H9 (cell line): Measurements from ENCODE around the gene GIT1. TPM values are rescaled to one million over a fixed set of nuclear protein-coding genes. Genes with fewer than 3 reads are reported as not detected.
A peak's percentile ranks its signal among the peaks of the same experiment; 100 is the strongest.

ENCODE experiments used
- DNase-seq: peaks from one replicate; pipeline ENCODE4 v3.0.0-alpha.2; 2017
- H2AFZ ChIP-seq: one replicate; pipeline ENCODE4 v1.6.1; 2013; ENCODE audit warnings: mild to moderate bottlenecking, low read length, control low read depth, moderate library complexity
- H2AK5ac ChIP-seq: 2 replicates; pipeline ENCODE4 v1.6.1; 2013; ENCODE audit warnings: low read length, control low read depth, mixed read lengths; ENCODE audit not compliant: insufficient read length
- H2BK120ac ChIP-seq: one replicate; pipeline ENCODE4 v1.6.1; 2013; ENCODE audit warnings: low read depth, mild to moderate bottlenecking, low read length, control low read depth, inconsistent platforms; ENCODE audit not compliant: poor library complexity, severe bottlenecking
- H2BK12ac ChIP-seq: 2 replicates; pipeline ENCODE4 v1.6.1; 2013; ENCODE audit warnings: low read length, control low read depth, mixed read lengths, low read depth; ENCODE audit not compliant: insufficient read length
- H2BK15ac ChIP-seq: 2 replicates; pipeline ENCODE4 v1.6.1; 2013; ENCODE audit warnings: low read depth, low read length, control low read depth
- H2BK20ac ChIP-seq: one replicate; pipeline ENCODE4 v1.6.1; 2013; ENCODE audit warnings: low read depth, mild to moderate bottlenecking, low read length, control low read depth, inconsistent platforms; ENCODE audit not compliant: poor library complexity, severe bottlenecking
- H2BK5ac ChIP-seq: 2 replicates; pipeline ENCODE4 v1.6.1; 2013; ENCODE audit warnings: low read length, control low read depth, mixed read lengths; ENCODE audit not compliant: insufficient read length
- H3K14ac ChIP-seq: 2 replicates; pipeline ENCODE4 v1.6.1; 2013; ENCODE audit warnings: low read length, control low read depth; ENCODE audit not compliant: insufficient read depth
- H3K18ac ChIP-seq: 2 replicates; pipeline ENCODE4 v1.6.1; 2013; ENCODE audit warnings: low read depth, mild to moderate bottlenecking, mixed read lengths, low read length, control low read depth; ENCODE audit not compliant: insufficient read length
- H3K23ac ChIP-seq: 2 replicates; pipeline ENCODE4 v1.6.1; 2013; ENCODE audit warnings: low read length, control low read depth, mixed read lengths, low read depth; ENCODE audit not compliant: insufficient read length
- H3K23me2 ChIP-seq: 2 replicates; pipeline ENCODE4 v1.6.1; 2013; ENCODE audit warnings: low read depth, mild to moderate bottlenecking, mixed read lengths, low read length, control low read depth; ENCODE audit not compliant: insufficient read length, poor library complexity, severe bottlenecking
- H3K27ac ChIP-seq: 2 replicates; pipeline ENCODE4 v1.5.1; 2013; ENCODE audit warnings: low read length, control low read depth, mixed read lengths, low read depth; ENCODE audit not compliant: insufficient read length
- H3K27me3 ChIP-seq: 2 replicates; pipeline ENCODE4 v1.6.1; 2013; ENCODE audit warnings: low read length, control low read depth, inconsistent platforms; ENCODE audit not compliant: insufficient read depth
- H3K4ac ChIP-seq: 2 replicates; pipeline ENCODE4 v1.6.1; 2013; ENCODE audit warnings: low read depth, mild to moderate bottlenecking, control low read depth, inconsistent platforms, low read length, moderate library complexity
- H3K4me1 ChIP-seq: 2 replicates; pipeline ENCODE4 v1.6.1; 2013; ENCODE audit warnings: low read length, control low read depth, inconsistent platforms; ENCODE audit not compliant: insufficient read depth
- H3K4me2 ChIP-seq: 2 replicates; pipeline ENCODE4 v1.6.1; 2013; ENCODE audit warnings: low read length, control low read depth, mixed read lengths; ENCODE audit not compliant: insufficient read length, insufficient read depth
- H3K56ac ChIP-seq: 2 replicates; pipeline ENCODE4 v1.6.1; 2013; ENCODE audit warnings: low read depth, mild to moderate bottlenecking, mixed read lengths, low read length, control low read depth; ENCODE audit not compliant: insufficient read length
- H3K79me1 ChIP-seq: 2 replicates; pipeline ENCODE4 v1.6.1; 2013; ENCODE audit warnings: low read depth, mild to moderate bottlenecking, moderate library complexity, low read length, control low read depth, inconsistent platforms; ENCODE audit not compliant: insufficient read depth, poor library complexity, severe bottlenecking
- H3K79me2 ChIP-seq: 2 replicates; pipeline ENCODE4 v1.6.1; 2013; ENCODE audit warnings: low read length, control low read depth, inconsistent platforms; ENCODE audit not compliant: insufficient read depth
- H3K9ac ChIP-seq: 2 replicates; pipeline ENCODE4 v1.6.1; 2013; ENCODE audit warnings: low read length, control low read depth, mixed read lengths; ENCODE audit not compliant: insufficient read length; ENCODE audit errors: extremely low read depth
- H3K9me3 ChIP-seq: one replicate; pipeline ENCODE4 v1.6.1; 2013; ENCODE audit warnings: low read depth, low read length, inconsistent platforms; ENCODE audit not compliant: control insufficient read depth
- H3T11ph ChIP-seq: one replicate; pipeline ENCODE4 v1.6.1; 2013; ENCODE audit warnings: mild to moderate bottlenecking, low read length, control low read depth, inconsistent platforms
- H4K20me1 ChIP-seq: one replicate; pipeline ENCODE4 v1.6.1; 2013; ENCODE audit not compliant: control insufficient read depth, insufficient read length, insufficient read depth
- H4K5ac ChIP-seq: 2 replicates; pipeline ENCODE4 v1.6.1; 2013; ENCODE audit warnings: low read depth, mild to moderate bottlenecking, mixed read lengths, low read length, control low read depth; ENCODE audit not compliant: insufficient read length
- H4K8ac ChIP-seq: replicated peaks from 2 replicates; pipeline ENCODE4 v1.6.1; 2013; ENCODE audit warnings: low read length, control low read depth, mixed read lengths, low read depth; ENCODE audit not compliant: insufficient read length
- H4K91ac ChIP-seq: 2 replicates; pipeline ENCODE4 v1.6.1; 2013; ENCODE audit warnings: low read depth, mild to moderate bottlenecking, moderate library complexity, mixed read lengths, low read length, control low read depth; ENCODE audit not compliant: insufficient read length
- H3K27ac Mint-ChIP-seq, 3 experiments: 2 replicates in 2 of 3; 3 replicates in 1 of 3; pipeline ENCODE4 v1.8.0; 2020 to 2021; ENCODE audit warnings: mixed read lengths in 3 of 3, mild to moderate bottlenecking in 1 of 3, moderate library complexity in 1 of 3
- H3K27me3 Mint-ChIP-seq: 2 replicates; pipeline ENCODE4 v1.8.0; 2021; ENCODE audit warnings: low read depth, mild to moderate bottlenecking, moderate library complexity, mixed read lengths
- H3K36me3 Mint-ChIP-seq, 3 experiments: 2 replicates in 2 of 3; 3 replicates in 1 of 3; pipeline ENCODE4 v1.8.0; 2020 to 2021; ENCODE audit warnings: low read depth in 3 of 3, mixed read lengths in 3 of 3; ENCODE audit not compliant: insufficient read depth in 1 of 3
- H3K4me1 Mint-ChIP-seq, 2 experiments: 2 replicates each; pipeline ENCODE4 v1.8.0; 2020; ENCODE audit warnings: mixed read lengths in 2 of 2
- H3K4me3 Mint-ChIP-seq, 2 experiments: 2 replicates in 1 of 2; 3 replicates in 1 of 2; pipeline ENCODE4 v1.8.0; 2020 to 2021; ENCODE audit warnings: mild to moderate bottlenecking in 2 of 2, mixed read lengths in 2 of 2, moderate library complexity in 1 of 2
- H3K9me3 Mint-ChIP-seq, 2 experiments: 2 replicates in 1 of 2; 3 replicates in 1 of 2; pipeline ENCODE4 v1.8.0; 2020; ENCODE audit warnings: mild to moderate bottlenecking in 2 of 2, mixed read lengths in 2 of 2, moderate library complexity in 1 of 2
- CTCF ChIP-seq: fragments of 200-600 bp; sonication (generic); conservative IDR thresholded peaks from 3 replicates; pipeline ENCODE4 v1.8.0; 2021; ENCODE audit warnings: antibody characterized with exemption, mild to moderate bottlenecking
- WGBS: extraction: QIAGEN DNeasy Blood & Tissue Kit; methylation state at CpG from one replicate; pipeline ENCODE4 v1.1.7; 2013; ENCODE audit warnings: missing lambda C conversion rate, low lambda C conversion rate, mixed read lengths; ENCODE audit not compliant: insufficient read length; ENCODE audit errors: extremely low coverage; 5-methylcytosine and 5-hydroxymethylcytosine counted together
- total RNA-seq: library from RNA; stranded (reverse); gene quantifications from 2 replicates; pipeline ENCODE4 v1.2.1, GENCODE V29; 2021

Gene GIT1
- total RNA-seq, 1 experiment from 2014 or later, result 47.4 TPM

- no peaks in the 10 kb centered on the region for H3K9me3 ChIP-seq
- H3K23ac ChIP-seq, result no peak within 1 kb of the TSS
- WGBS, result no CpG with 5 or more reads among the region's 85 CpGs
- H3K4me1 ChIP-seq, result no peaks in the 10 kb centered on the region
- no peak for TF ChIP-seq CTCF
- peak within 1 kb of the TSS; percentile 54 for H3K9ac ChIP-seq
- no peak within 1 kb of the TSS for H3K27ac ChIP-seq
- H3K4me1 Mint-ChIP-seq, result peaks cover 13 to 23% of the 10 kb centered on the region in 2 experiments
- H3K27me3 ChIP-seq, result peaks cover 8% of the 10 kb centered on the region; the same call in 1 of the 2 replicates
- H3K18ac ChIP-seq, result no peak within 1 kb of the TSS
- no peak within 1 kb of the TSS for H3K4ac ChIP-seq
- H4K5ac ChIP-seq, result no peak within 1 kb of the TSS
- no peak within 1 kb of the TSS for H2BK5ac ChIP-seq
- H3T11ph ChIP-seq, result no peak within 1 kb of the TSS
- H3K9me3 Mint-ChIP-seq, result no peaks in the 10 kb centered on the region; a peak in 1 of 5 replicates
- peak within 1 kb of the TSS; percentile 81 to 90 for H3K4me3 Mint-ChIP-seq
- H3K27me3 Mint-ChIP-seq, result peaks cover 47% of the 10 kb centered on the region
- H2AFZ ChIP-seq, result no peak within 1 kb of the TSS
- H2BK120ac ChIP-seq, result no peak within 1 kb of the TSS
- H2BK15ac ChIP-seq, result no peak within 1 kb of the TSS
- H3K14ac ChIP-seq, result peak within 1 kb of the TSS; percentile 84; the same call in 1 of the 2 replicates
- no peak within 1 kb of the TSS for H4K8ac ChIP-seq
- no peak within 1 kb of the TSS for H2BK20ac ChIP-seq
- no peak within 1 kb of the TSS for H4K91ac ChIP-seq
- no peak within 1 kb of the TSS for H2BK12ac ChIP-seq
- H3K23me2 ChIP-seq, result peaks cover 23% of the 10 kb centered on the region
- H3K79me1 ChIP-seq, result no peaks in the 10 kb centered on the region
- peak within 1 kb of the TSS; percentile 64 for H3K4me2 ChIP-seq
- no peaks in the 10 kb centered on the region for H3K79me2 ChIP-seq
- H2AK5ac ChIP-seq, result no peak within 1 kb of the TSS
- peak; percentile 92 for DNase-seq
- no peak within 1 kb of the TSS for H3K56ac ChIP-seq
- H4K20me1 ChIP-seq, result no peaks in the 10 kb centered on the region
- peaks cover 3 to 11% (median 9%) of the 10 kb centered on the region in 3 experiments; a peak in 5 of 7 replicates for H3K36me3 Mint-ChIP-seq
- H3K27ac Mint-ChIP-seq, result peak within 1 kb of the TSS; percentile 47 to 88 (median 87); a peak in 3 of 7 replicates
These were observed 20.9 kb downstream of the GIT1 start, which contains the start of gene TP53I13 for GRCh38 chr17:29568331-29569244. TSS of gene TP53I13 (plus strand) at chr17:29568701. CDS start at chr17:29568759, 58 bp downstream.
